ENCODE measurements around the gene MYBPHL.

The MYBPHL gene

DNA sequence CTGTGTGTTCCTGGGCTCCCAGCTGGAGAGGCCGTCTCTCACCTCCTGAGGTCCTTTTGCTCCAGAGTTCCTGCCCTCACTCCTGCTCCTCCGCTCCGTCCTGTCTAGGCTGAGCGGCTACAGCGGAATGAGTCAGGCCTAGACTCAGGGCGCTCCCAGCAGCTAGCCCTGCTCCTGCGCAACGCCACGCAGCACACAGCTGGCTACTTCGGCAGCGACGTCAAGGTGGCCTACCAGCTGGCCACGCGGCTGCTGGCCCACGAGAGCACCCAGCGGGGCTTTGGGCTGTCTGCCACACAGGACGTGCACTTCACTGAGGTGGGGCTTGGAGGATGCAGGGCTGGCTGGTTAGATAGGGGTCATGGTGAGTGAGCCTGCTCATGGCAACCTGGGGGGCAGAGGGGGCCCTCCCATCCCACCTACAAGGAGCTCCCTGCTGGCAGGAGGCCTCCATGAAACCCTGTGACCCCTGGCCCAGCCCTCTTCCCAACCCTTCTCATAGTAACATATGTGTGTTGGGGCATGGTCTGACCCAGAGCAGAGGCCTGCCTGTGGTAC is 39.0 kb downstream of the MYBPHL start:
- H3K27me3 Mint-ChIP-seq: no peaks in the 10 kb centered on the region
- H3K36me3 Mint-ChIP-seq (ENCODE audit: low read depth): no peaks in the 10 kb centered on the region
- H3K9me3 Mint-ChIP-seq: no peaks in the 10 kb centered on the region
- no peaks in the 10 kb centered on the region for H3K4me1 Mint-ChIP-seq (ENCODE audit: low read depth)
- H3K4me3 Mint-ChIP-seq: no peak overlapping the region
- no peak overlapping the region for H3K27ac Mint-ChIP-seq

DNA sequence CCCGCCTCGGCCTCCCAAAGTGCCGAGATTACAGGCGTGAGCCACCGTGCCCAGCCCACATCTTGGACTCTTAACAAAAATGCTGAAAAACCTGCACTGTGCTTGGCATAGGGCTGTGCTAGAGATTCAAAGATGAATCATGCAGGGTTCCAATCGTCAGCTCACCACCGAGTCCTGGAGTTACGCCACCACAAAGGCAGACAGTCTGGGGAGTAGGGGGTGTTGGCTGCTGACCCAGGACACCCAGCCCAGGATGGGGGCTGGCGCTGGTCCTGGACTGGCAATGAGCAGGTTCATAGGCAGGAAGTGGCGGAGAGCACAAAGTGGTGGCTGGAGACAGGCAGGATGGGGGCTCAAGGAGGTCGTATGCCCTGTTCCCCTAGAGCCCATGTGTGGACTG is 39.8 kb downstream of the MYBPHL start:
- Mint-ChIP-seq H3K9me3 (no peaks in the 10 kb centered on the region), H3K4me1 (ENCODE audit: low read depth) (no peaks in the 10 kb centered on the region), H3K4me3 (no peak overlapping the region), H3K36me3 (ENCODE audit: low read depth) (no peaks in the 10 kb centered on the region), H3K27me3 (no peaks in the 10 kb centered on the region), H3K27ac (no peak overlapping the region)

DNA sequence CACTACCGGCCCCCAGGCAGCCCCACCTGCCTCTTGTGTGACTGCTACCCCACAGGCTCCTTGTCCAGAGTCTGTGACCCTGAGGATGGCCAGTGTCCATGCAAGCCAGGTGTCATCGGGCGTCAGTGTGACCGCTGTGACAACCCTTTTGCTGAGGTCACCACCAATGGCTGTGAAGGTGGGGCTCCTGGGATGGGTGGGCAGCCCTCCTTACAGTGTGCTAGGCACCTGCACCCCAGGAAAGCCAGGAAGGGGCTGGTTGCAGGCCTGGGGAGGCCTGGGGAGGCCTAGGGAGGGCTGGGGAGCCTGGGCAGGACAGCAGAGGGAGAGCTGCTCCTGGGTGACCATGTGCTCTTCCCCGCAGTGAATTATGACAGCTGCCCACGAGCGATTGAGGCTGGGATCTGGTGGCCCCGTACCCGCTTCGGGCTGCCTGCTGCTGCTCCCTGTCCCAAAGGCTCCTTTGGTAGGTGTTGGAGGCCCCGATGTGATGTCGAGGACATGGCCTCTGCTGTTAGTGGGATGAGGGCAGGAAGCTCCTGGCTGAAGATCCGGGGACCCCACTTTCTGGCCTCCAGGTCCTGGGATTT is 41.0 kb downstream of the MYBPHL start:
- Mint-ChIP-seq H3K4me3 (no peak overlapping the region), H3K36me3 (ENCODE audit: low read depth) (no peaks in the 10 kb centered on the region), H3K27me3 (no peaks in the 10 kb centered on the region)

GRCh38 chr1:109265016-109265415 is 41.8 kb downstream of the MYBPHL start:
- Mint-ChIP-seq H3K9me3 (no peaks in the 10 kb centered on the region), H3K27ac (no peak overlapping the region), H3K36me3 (ENCODE audit: low read depth) (no peaks in the 10 kb centered on the region), H3K4me1 (ENCODE audit: low read depth) (no peaks in the 10 kb centered on the region), H3K4me3 (no peak overlapping the region), H3K27me3 (no peaks in the 10 kb centered on the region)

More for the DNA sequence above, 41.0 kb downstream of the MYBPHL start:
- Mint-ChIP-seq H3K4me1 (ENCODE audit: low read depth) (no peaks in the 10 kb centered on the region), H3K9me3 (no peaks in the 10 kb centered on the region), H3K27ac (no peak overlapping the region)

DNA sequence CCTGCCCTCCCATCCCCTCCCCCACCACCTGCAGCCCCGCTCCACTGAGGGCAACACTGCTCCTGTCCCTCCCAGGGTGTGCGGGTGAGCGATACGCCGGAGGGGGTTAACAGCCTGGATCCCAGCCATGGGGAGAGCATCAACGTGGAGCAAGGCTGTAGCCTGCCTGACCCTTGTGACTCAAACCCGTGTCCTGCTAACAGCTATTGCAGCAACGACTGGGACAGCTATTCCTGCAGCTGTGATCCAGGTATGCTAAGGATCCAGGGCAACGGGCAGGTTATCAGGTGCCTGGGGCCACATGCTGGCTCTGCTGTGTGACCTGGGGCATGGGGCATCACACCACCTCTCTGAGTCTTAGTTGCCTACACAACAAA is 42.4 kb downstream of the MYBPHL start:
- H3K27me3 Mint-ChIP-seq: no peaks in the 10 kb centered on the region

DNA sequence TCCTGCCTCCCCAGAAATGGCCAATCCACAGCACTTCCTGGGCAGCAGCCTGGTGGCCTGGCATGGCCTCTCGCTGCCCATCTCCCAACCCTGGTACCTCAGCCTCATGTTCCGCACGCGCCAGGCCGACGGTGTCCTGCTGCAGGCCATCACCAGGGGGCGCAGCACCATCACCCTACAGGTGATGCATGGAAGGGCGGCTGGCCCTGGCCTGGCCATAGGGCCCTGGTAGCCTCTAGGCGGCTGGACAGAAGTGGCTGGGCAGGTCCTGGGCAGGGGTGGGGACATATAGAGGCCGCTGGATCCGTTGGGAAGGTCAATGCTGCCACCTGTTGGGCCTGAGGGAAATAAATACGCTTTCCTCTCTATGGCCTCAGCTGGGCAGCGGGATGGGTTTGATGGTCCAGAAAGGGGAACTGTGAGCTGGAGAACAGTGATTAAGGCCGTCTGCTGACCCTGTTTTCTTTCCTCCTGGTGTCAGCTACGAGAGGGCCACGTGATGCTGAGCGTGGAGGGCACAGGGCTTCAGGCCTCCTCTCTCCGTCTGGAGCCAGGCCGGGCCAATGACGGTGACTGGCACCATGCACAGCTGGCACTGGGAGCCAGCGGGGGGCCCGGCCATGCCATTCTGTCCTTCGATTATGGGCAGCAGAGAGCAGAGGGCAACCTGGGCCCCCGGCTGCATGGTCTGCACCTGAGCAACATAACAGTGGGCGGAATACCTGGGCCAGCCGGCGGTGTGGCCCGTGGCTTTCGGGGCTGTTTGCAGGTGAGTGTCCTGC is 43.0 kb downstream of the MYBPHL start:
- Mint-ChIP-seq H3K4me3 (no peak overlapping the region), H3K4me1 (ENCODE audit: low read depth) (no peaks in the 10 kb centered on the region), H3K9me3 (no peaks in the 10 kb centered on the region), H3K27ac (peak overlapping the region; percentile 78), H3K36me3 (ENCODE audit: low read depth) (no peaks in the 10 kb centered on the region), H3K27me3 (no peaks in the 10 kb centered on the region)

More for the DNA sequence above, 42.4 kb downstream of the MYBPHL start:
- Mint-ChIP-seq H3K36me3 (ENCODE audit: low read depth) (no peaks in the 10 kb centered on the region), H3K4me3 (no peak overlapping the region), H3K9me3 (no peaks in the 10 kb centered on the region), H3K27ac (no peak overlapping the region), H3K4me1 (ENCODE audit: low read depth) (no peaks in the 10 kb centered on the region)

- H3K27me3 Mint-ChIP-seq: no peaks in the 10 kb centered on the region
- peak overlapping the region; percentile 78 for H3K27ac Mint-ChIP-seq
- H3K4me1 Mint-ChIP-seq (ENCODE audit: low read depth): no peaks in the 10 kb centered on the region
- no peak overlapping the region for H3K4me3 Mint-ChIP-seq
- no peaks in the 10 kb centered on the region for H3K9me3 Mint-ChIP-seq
- H3K36me3 Mint-ChIP-seq (ENCODE audit: low read depth): no peaks in the 10 kb centered on the region
These were observed 43.6 kb downstream of the MYBPHL start for GRCh38 chr1:109263234-109263596.

GRCh38 chr1:109262231-109263055 is 44.4 kb downstream of the MYBPHL start:
- no peaks in the 10 kb centered on the region for H3K9me3 Mint-ChIP-seq
- H3K27me3 Mint-ChIP-seq: no peaks in the 10 kb centered on the region
- no peak overlapping the region for H3K4me3 Mint-ChIP-seq
- H3K36me3 Mint-ChIP-seq (ENCODE audit: low read depth): no peaks in the 10 kb centered on the region
- no peak overlapping the region for H3K27ac Mint-ChIP-seq
- no peaks in the 10 kb centered on the region for H3K4me1 Mint-ChIP-seq (ENCODE audit: low read depth)

- Mint-ChIP-seq H3K27ac (no peak overlapping the region), H3K27me3 (no peaks in the 10 kb centered on the region), H3K9me3 (no peaks in the 10 kb centered on the region), H3K4me3 (no peak overlapping the region), H3K4me1 (ENCODE audit: low read depth) (no peaks in the 10 kb centered on the region), H3K36me3 (ENCODE audit: low read depth) (no peaks in the 10 kb centered on the region)
These were observed 45.2 kb downstream of the MYBPHL start for GRCh38 chr1:109261578-109261977.

GRCh38 chr1:109261006-109261405 is 45.8 kb downstream of the MYBPHL start:
- Mint-ChIP-seq H3K27ac (no peak overlapping the region), H3K4me1 (ENCODE audit: low read depth) (no peaks in the 10 kb centered on the region), H3K9me3 (no peaks in the 10 kb centered on the region), H3K27me3 (no peaks in the 10 kb centered on the region), H3K36me3 (ENCODE audit: low read depth) (no peaks in the 10 kb centered on the region), H3K4me3 (no peak overlapping the region)

- Mint-ChIP-seq H3K27me3 (no peaks in the 10 kb centered on the region), H3K27ac (no peak overlapping the region), H3K4me1 (ENCODE audit: low read depth) (no peaks in the 10 kb centered on the region), H3K9me3 (no peaks in the 10 kb centered on the region), H3K36me3 (ENCODE audit: low read depth) (no peaks in the 10 kb centered on the region), H3K4me3 (no peak overlapping the region)
These were observed 46.9 kb downstream of the MYBPHL start for GRCh38 chr1:109259674-109260557.

DNA sequence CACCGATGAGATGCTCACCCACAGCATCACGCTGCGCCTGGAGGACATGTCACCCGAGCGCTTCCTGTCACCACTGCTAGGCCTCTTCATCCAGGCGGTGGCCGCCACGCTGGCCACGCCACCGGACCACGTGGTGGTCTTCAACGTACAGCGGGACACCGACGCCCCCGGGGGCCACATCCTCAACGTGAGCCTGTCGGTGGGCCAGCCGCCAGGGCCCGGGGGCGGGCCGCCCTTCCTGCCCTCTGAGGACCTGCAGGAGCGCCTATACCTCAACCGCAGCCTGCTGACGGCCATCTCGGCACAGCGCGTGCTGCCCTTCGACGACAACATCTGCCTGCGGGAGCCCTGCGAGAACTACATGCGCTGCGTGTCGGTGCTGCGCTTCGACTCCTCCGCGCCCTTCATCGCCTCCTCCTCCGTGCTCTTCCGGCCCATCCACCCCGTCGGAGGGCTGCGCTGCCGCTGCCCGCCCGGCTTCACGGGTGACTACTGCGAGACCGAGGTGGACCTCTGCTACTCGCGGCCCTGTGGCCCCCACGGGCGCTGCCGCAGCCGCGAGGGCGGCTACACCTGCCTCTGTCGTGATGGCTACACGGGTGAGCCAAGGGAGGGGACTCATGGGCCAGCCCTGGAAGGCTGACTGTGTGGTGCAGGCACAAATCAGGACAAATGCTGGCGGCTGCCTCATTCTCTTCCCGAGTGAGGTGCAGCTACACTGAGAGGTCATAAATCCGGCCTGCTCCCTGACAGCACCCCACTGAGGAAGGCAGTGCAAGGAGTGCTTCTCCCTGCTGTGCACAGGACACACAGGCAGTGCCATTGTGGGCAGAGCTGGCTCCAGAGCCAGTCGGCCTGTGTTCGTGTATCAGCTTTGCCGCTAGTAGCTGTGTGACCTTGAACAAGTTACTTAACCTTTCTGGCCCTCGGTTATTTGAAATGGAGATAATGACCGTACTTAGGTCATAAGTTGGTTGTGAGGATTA is 48.0 kb downstream of the MYBPHL start:
- Mint-ChIP-seq H3K27ac (no peak overlapping the region), H3K9me3 (no peaks in the 10 kb centered on the region), H3K4me3 (no peak overlapping the region), H3K4me1 (ENCODE audit: low read depth) (no peaks in the 10 kb centered on the region), H3K27me3 (no peaks in the 10 kb centered on the region), H3K36me3 (ENCODE audit: low read depth) (no peaks in the 10 kb centered on the region)

DNA sequence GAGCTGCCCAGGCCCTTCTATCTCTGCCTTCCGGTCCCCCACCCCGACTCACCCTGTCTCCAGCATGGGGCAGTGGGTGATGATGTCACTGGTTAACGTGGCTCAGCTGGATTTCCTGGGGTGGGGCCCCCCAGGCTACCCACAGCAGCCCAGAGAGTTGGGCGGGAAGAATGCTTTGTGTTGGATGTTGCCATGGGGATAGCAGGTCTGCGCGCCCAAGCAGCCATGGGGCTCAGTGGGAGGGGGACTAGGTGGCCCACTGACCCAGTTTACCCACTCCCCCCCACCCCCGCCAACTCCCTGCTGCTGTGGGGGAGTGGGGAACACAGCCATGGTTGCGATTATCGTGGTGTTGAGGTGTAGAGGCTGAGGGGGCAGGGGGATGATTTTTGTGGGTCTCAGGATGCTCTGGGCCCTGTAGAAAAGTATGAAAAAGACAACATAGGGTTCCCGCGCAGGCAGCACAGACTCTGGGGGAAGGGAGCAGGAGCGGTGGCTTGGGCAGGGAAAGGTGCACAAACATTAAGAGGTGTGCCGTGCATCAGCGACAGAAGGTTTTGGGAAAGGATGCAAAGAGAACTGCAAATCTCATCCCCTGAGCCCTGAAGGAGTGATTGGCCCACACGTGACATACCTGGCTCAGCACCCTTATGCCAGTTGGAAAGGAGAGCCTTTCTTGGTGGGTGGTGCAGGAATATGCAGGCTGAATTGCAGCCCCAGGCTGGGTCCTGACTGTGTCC is 49.0 kb downstream of the MYBPHL start:
- Mint-ChIP-seq H3K27me3 (no peaks in the 10 kb centered on the region), H3K36me3 (ENCODE audit: low read depth) (no peaks in the 10 kb centered on the region), H3K27ac (no peak overlapping the region), H3K9me3 (no peaks in the 10 kb centered on the region), H3K4me3 (no peak overlapping the region), H3K4me1 (ENCODE audit: low read depth) (no peaks in the 10 kb centered on the region)

Measured in stimulated activated naive CD8-positive, alpha-beta T cell treated with anti-CD3 and anti-CD28 coated beads, Interleukin-15, Interleukin-2, amounts not matched to agents 100 ng/mL and 50 ng/mL, for 24 hours (primary cell).